B cell (primary cell): ENCODE data around the gene S100G. TPM values are rescaled to one million over a fixed set of nuclear protein-coding genes. Genes with fewer than 3 reads are reported as not detected.

Experiments used
- ATAC-seq: fragments of 200-7000 bp; cut with Tn5 transposase; one replicate; pipeline ENCODE4 v1.10.0; 2021; ENCODE audit warnings: low read depth, mild to moderate bottlenecking, moderate number of reproducible peaks, moderate library complexity
- CTCF ChIA-PET: fragments of 350-600 bp; sonication (Branson Sonifier 250); formaldehyde crosslinking; loops from one replicate; lab custom pipeline; 2021; ENCODE audit warnings: antibody characterized with exemption, inconsistent platforms; lab: Charles Lee
- POLR2A ChIA-PET: fragments of 350-600 bp; sonication (Branson Sonifier 250); formaldehyde crosslinking; loops from one replicate; lab custom pipeline; 2021; ENCODE audit warnings: antibody characterized with exemption; lab: Charles Lee
- DNase-seq: peaks from one replicate; pipeline ENCODE4 v3.0.0; 2013
- H2AFZ ChIP-seq: 2 replicates; pipeline ENCODE4 v1.6.1; 2012; ENCODE audit warnings: mild to moderate bottlenecking, low read depth, low read length; ENCODE audit not compliant: insufficient read depth, poor library complexity, severe bottlenecking
- H3K27ac ChIP-seq, 2 donors: 1 replicate in 1 of 2; 2 replicates in 1 of 2; pipeline ENCODE4 v1.5.1; 2012 to 2013; ENCODE audit warnings: low read length in 2 of 2, mild to moderate bottlenecking in 2 of 2, moderate library complexity in 1 of 2
- H3K27me3 ChIP-seq, 4 experiments: fragments of 200-600 bp in 1 of 4; sonication (generic) in 1 of 4; replicated peaks in 1 of 4; 1 replicate in 2 of 4; 2 replicates in 2 of 4; pipeline versions ENCODE4 v1.6.1 to v1.7.0; 2013 to 2016; ENCODE audit warnings: low read length in 3 of 4, mild to moderate bottlenecking in 2 of 4, mixed read lengths in 1 of 4, moderate library complexity in 1 of 4; ENCODE audit not compliant: insufficient read depth in 4 of 4, control insufficient read depth in 3 of 4; ENCODE audit errors: control extremely low read depth in 1 of 4
- H3K36me3 ChIP-seq, 2 experiments: replicated peaks in 1 of 2; 1 replicate in 1 of 2; 2 replicates in 1 of 2; pipeline versions ENCODE4 v1.6.1 to v1.7.1; 2013; ENCODE audit warnings: low read length in 1 of 2; ENCODE audit not compliant: insufficient read depth in 2 of 2, control insufficient read depth in 1 of 2; ENCODE audit errors: control extremely low read depth in 1 of 2, extremely low read depth in 1 of 2
- H3K4me1 ChIP-seq, 2 donors: fragments of 200-600 bp in 1 of 2; sonication (generic) in 1 of 2; 1 replicate in 1 of 2; 2 replicates in 1 of 2; pipeline versions ENCODE4 v1.5.1 to v1.6.1; 2013 to 2017; ENCODE audit warnings: low read length in 2 of 2; ENCODE audit not compliant: control insufficient read depth in 2 of 2, insufficient read depth in 2 of 2
- H3K4me2 ChIP-seq: replicated peaks from 2 replicates; pipeline ENCODE3; 2012; ENCODE audit warnings: mild to moderate bottlenecking, low read depth, low read length; ENCODE audit not compliant: poor library complexity, severe bottlenecking
- H3K4me3 ChIP-seq, 5 experiments: fragments of 200-600 bp in 1 of 5; sonication (generic) in 1 of 5; 1 replicate in 3 of 5; 2 replicates in 2 of 5; pipeline versions ENCODE4 v1.5.1 to v1.7.0; 2011 to 2016; ENCODE audit warnings: low read length in 4 of 5, mild to moderate bottlenecking in 4 of 5, low read depth in 2 of 5, control low read depth in 1 of 5, moderate library complexity in 1 of 5; ENCODE audit not compliant: insufficient read depth in 1 of 5; ENCODE audit errors: control extremely low read depth in 1 of 5, extremely low read depth in 1 of 5
- H3K79me2 ChIP-seq: fragments of 200-600 bp; sonication (generic); one replicate; pipeline ENCODE4 v1.6.0; 2016; ENCODE audit warnings: low read length; ENCODE audit not compliant: control insufficient read depth, insufficient read depth
- H3K9ac ChIP-seq: fragments of 200-600 bp; sonication (generic); 2 replicates; pipeline ENCODE4 v1.6.1; 2017; ENCODE audit warnings: mild to moderate bottlenecking, low read length, moderate library complexity
- H3K9me3 ChIP-seq, 3 donors: one replicate each; pipeline versions ENCODE4 v1.6.1 to v1.7.1; 2013; ENCODE audit warnings: low read length in 2 of 3; ENCODE audit not compliant: control insufficient read depth in 2 of 3, insufficient read depth in 1 of 3; ENCODE audit errors: control extremely low read depth in 1 of 3
- H4K20me1 ChIP-seq: 2 replicates; pipeline ENCODE4 v1.6.0; 2012; ENCODE audit warnings: mild to moderate bottlenecking, low read length; ENCODE audit not compliant: insufficient read depth, control insufficient read depth, poor library complexity, severe bottlenecking
- H3K27ac Mint-ChIP-seq: one replicate; pipeline ENCODE4 v1.8.0; 2021; ENCODE audit warnings: mixed read lengths
- H3K27me3 Mint-ChIP-seq: one replicate; pipeline ENCODE4 v1.8.0; 2021; ENCODE audit warnings: mixed read lengths
- H3K4me1 Mint-ChIP-seq: one replicate; pipeline ENCODE4 v1.8.0; 2021; ENCODE audit warnings: mixed read lengths
- H3K4me3 Mint-ChIP-seq: one replicate; pipeline ENCODE4 v1.8.0; 2021; ENCODE audit warnings: mixed read lengths
- H3K9me3 Mint-ChIP-seq: one replicate; pipeline ENCODE4 v1.8.0; 2022; ENCODE audit warnings: mixed read lengths; ENCODE audit not compliant: insufficient read depth
- CTCF ChIP-seq: fragments of 200-600 bp; IDR thresholded peaks from one replicate; pipeline ENCODE4 v1.8.0; 2022; ENCODE audit warnings: antibody characterized with exemption, mild to moderate bottlenecking
- EZH2 ChIP-seq: IDR thresholded peaks from 2 replicates; pipeline ENCODE4 v1.6.1; 2012; ENCODE audit warnings: borderline replicate concordance, low read depth, mild to moderate bottlenecking, moderate library complexity, low read length; ENCODE audit not compliant: insufficient read depth, poor library complexity, severe bottlenecking
- WGBS: methylation state at CpG from one replicate; pipeline ENCODE4 v1.1.5; 2013; ENCODE audit warnings: missing lambda C conversion rate; ENCODE audit not compliant: insufficient coverage; 5-methylcytosine and 5-hydroxymethylcytosine counted together
- intact Hi-C: fragments of 100-400 bp; cut with micrococcal nuclease; formaldehyde crosslinking; loops from one replicate; pipeline ENCODE4 v1.10.0; 2022
- polyA plus RNA-seq: library from polyadenylated mRNA; depleted of rRNA; stranded (reverse); fragments of >200 nt; gene quantifications from 2 replicates; pipeline ENCODE4 v1.2.3, GENCODE V29; 2012
- total RNA-seq, 2 donors: library from RNA; stranded (reverse); fragments of 120-200 nt in 1 of 2; gene quantifications; 1 replicate in 1 of 2; 2 replicates in 1 of 2; pipeline versions ENCODE4 v1.2.3 to v1.2.4, GENCODE V29; 2013 to 2022

Gene S100G
- total and polyA plus RNA-seq, 2 donors (not counting 1 experiment from before 2014, with no cell fraction given): not detected

DNA sequence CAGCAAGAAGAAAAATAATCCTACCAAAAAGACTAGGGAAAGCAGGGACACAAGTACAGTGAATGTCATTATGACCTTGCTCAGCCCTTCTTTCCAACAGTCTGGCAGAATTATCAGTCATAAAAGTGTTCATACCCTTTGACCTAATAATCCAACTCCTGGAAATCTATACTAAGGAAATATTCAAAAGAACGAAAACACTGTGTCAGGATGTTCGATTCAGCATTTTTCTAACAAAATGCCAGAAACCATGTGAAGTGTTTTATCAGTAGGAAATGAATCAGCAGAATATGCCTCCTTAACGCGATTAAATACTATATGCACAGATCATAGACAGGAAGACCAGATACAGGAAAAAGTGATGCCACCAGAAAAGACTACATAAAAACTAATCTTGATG is 16.2 kb upstream of the S100G start:
- no peaks in the 10 kb centered on the region for H4K20me1 ChIP-seq
- no peaks in the 10 kb centered on the region for H3K4me1 ChIP-seq
- no peak overlapping the region for H3K9ac ChIP-seq
- H3K27me3 ChIP-seq: no peaks in the 10 kb centered on the region
- H3K9me3 ChIP-seq: no peaks in the 10 kb centered on the region
- no peak overlapping the region for H3K27ac ChIP-seq
- H3K36me3 ChIP-seq: no peaks in the 10 kb centered on the region
- Mint-ChIP-seq H3K4me1 (no peaks in the 10 kb centered on the region), H3K27ac (no peak overlapping the region), H3K9me3 (no peaks in the 10 kb centered on the region), H3K27me3 (no peaks in the 10 kb centered on the region), H3K4me3 (no peak overlapping the region)
- ChIA-PET CTCF (no interaction called here), POLR2A (no interaction called here)
- no peak for TF ChIP-seq EZH2
- TF ChIP-seq CTCF: no peak
- WGBS: no CpG with 5 or more reads among the region's 4 CpGs
- DNase-seq: no peak
- H3K4me3 ChIP-seq: no peak overlapping the region
- H3K79me2 ChIP-seq: no peaks in the 10 kb centered on the region
- H2AFZ ChIP-seq: no peak overlapping the region
- intact Hi-C loops: no loop called here
- ATAC-seq: no peak
- H3K4me2 ChIP-seq: no peak overlapping the region

- Histone ChIP-seq H4K20me1 (no peaks in the 10 kb centered on the region), H3K4me1 (no peaks in the 10 kb centered on the region), H2AFZ (no peak overlapping the region), H3K9ac (no peak overlapping the region), H3K9me3 (no peaks in the 10 kb centered on the region), H3K27me3 (no peaks in the 10 kb centered on the region), H3K27ac (no peak overlapping the region), H3K36me3 (no peaks in the 10 kb centered on the region), H3K79me2 (no peaks in the 10 kb centered on the region), H3K4me2 (no peak overlapping the region), H3K4me3 (no peak overlapping the region)
- Mint-ChIP-seq H3K4me1 (no peaks in the 10 kb centered on the region), H3K9me3 (no peaks in the 10 kb centered on the region), H3K4me3 (no peak overlapping the region), H3K27me3 (no peaks in the 10 kb centered on the region), H3K27ac (no peak overlapping the region)
- CTCF ChIA-PET: no interaction called here
- DNase-seq (no peak), ATAC-seq (no peak)
- intact Hi-C loops: no loop called here
- TF ChIP-seq EZH2 (no peak), CTCF (no peak)
- POLR2A ChIA-PET: no interaction called here
- WGBS: no CpG with 5 or more reads among the region's 5 CpGs
Observed at GRCh38 chrX:16635040-16635439, 14.9 kb upstream of the S100G start.
